HUES6 (cell line): ENCODE data around the gene KIFBP.

Source experiments
- H3K27ac ChIP-seq: 2 replicates; pipeline ENCODE4 v1.7.0; 2013; ENCODE audit warnings: low read depth, mild to moderate bottlenecking, low read length, inconsistent platforms
- H3K27me3 ChIP-seq: 2 replicates; pipeline ENCODE4 v1.6.1; 2013; ENCODE audit warnings: low read length; ENCODE audit not compliant: control insufficient read depth, insufficient read depth
- H3K36me3 ChIP-seq: 2 replicates; pipeline ENCODE4 v1.6.1; 2013; ENCODE audit warnings: low read length; ENCODE audit not compliant: control insufficient read depth, insufficient read depth
- H3K4me1 ChIP-seq: 2 replicates; pipeline ENCODE4 v1.6.1; 2013; ENCODE audit warnings: low read length; ENCODE audit not compliant: control insufficient read depth, insufficient read depth
- H3K4me3 ChIP-seq: 2 replicates; pipeline ENCODE4 v1.5.1; 2013; ENCODE audit warnings: low read depth, low read length
- H3K9ac ChIP-seq: one replicate; pipeline ENCODE4 v1.6.1; 2013; ENCODE audit warnings: mild to moderate bottlenecking, low read length
- H3K9me3 ChIP-seq: 2 replicates; pipeline ENCODE4 v1.6.1; 2013; ENCODE audit warnings: low read depth, low read length; ENCODE audit not compliant: control insufficient read depth, insufficient read depth

Gene KIFBP

DNA sequence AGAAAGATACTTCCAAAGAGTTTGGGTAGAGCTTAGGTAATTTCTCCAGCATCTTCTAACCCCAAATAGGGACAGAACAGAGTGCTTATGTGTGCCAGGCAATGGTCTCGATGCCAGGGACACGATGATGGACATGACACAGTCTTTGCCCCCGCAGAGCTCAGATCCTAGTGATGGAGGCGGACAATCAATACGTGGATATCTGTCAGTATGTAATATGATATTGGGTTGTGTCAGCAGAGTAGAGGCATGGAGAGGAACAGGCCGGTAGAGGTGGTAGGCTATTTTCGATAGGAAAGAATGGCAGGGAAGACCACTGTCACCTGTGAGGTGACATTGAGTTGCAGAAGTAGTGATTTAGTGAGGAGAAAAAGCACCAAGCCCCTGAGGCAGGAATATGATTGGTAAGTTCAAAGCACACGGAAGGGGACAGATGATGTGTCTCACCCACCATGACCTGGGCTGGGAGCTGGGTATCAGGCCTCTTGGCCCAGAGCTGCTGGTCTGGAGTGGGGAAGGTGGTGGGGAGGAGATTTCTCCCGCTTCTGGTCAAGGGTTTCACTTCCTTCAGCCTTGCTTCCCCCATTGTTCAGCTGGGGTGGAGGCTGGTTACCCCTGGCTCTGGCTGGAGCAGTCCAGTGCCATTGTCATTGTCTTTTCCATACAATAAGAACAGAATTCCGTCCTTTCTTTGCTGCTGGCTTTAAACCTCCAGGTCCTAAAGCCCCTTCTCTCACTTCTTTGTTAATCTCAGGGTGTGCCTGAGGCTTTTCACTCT is 63.3 kb downstream of the KIFBP start:
- Histone ChIP-seq H3K27me3 (no peaks in the 10 kb centered on the region), H3K36me3 (no peaks in the 10 kb centered on the region), H3K27ac (no peak overlapping the region), H3K4me1 (peaks cover 6% of the 10 kb centered on the region; the same call in 1 of the 2 replicates), H3K9me3 (no peaks in the 10 kb centered on the region), H3K4me3 (no peak overlapping the region), H3K9ac (no peak overlapping the region)

DNA sequence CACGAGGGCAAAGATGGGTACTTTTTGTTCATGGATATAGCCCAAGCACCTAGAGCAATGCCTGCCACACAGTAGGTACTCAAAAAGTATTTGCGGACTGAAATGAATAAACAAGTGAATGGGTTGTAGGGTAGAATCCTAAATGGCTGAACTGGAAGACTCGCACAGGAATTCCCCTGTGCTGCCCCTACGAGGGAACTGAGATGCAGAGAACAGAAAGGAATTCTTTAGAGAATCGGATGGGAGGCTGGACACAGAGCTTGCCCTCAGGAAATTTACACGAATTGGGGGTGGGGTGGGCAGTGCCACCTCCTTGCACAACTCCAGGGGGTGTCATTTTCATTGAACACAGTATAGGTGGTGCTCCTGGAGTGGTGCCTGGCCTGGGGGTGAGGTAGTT is 64.1 kb downstream of the KIFBP start:
- Histone ChIP-seq H3K27ac (no peak overlapping the region), H3K4me1 (peaks cover 12% of the 10 kb centered on the region)

DNA sequence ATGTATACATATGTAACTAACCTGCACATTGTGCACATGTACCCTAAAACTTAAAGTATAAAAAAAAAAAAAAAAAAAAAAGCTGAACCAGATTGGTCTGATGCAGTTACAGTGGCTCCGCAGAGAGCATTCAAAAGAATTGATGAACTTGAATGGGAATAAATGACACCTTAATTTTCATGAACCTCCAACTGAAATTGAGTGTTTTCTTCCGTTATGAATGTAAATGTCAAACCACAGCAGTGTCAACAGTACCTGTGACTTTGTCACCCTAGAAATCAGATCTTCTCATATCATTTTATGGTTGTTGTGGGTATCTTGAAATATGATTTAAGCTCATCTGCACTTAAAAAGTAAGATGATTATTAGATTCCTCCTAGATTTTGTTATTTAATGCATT is 66.6 kb downstream of the KIFBP start:
- Histone ChIP-seq H3K27me3 (no peaks in the 10 kb centered on the region), H3K27ac (no peak overlapping the region), H3K36me3 (no peaks in the 10 kb centered on the region), H3K4me1 (peaks cover 13% of the 10 kb centered on the region), H3K9me3 (no peaks in the 10 kb centered on the region), H3K4me3 (no peak overlapping the region), H3K9ac (no peak overlapping the region)

More for the DNA sequence above, 64.1 kb downstream of the KIFBP start:
- H3K9me3 ChIP-seq = no peaks in the 10 kb centered on the region
- H3K4me3 ChIP-seq = no peak overlapping the region
- H3K9ac ChIP-seq = no peak overlapping the region
- H3K36me3 ChIP-seq = no peaks in the 10 kb centered on the region
- no peaks in the 10 kb centered on the region for H3K27me3 ChIP-seq

DNA sequence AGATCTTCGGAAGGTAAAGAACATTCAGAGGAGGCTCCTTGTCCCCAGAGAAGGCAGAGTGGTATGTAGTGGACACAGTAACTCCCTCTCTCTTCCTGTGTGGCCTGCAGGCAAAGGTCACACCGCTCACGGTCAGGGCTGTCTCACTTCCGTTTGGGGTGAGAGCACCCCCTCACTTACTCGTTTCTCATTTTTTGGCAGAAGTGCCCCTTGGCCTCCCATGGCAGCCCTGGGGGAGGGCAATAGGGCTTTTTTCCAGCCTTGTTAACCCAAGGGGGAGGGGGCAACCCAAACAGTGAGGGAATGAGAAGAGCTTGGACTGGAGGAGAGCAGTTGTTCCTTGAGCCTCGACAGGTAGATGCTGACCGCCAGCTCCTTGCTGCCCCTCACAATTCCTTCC is 67.5 kb downstream of the KIFBP start:
- no peak overlapping the region for H3K9ac ChIP-seq
- no peaks in the 10 kb centered on the region for H3K36me3 ChIP-seq
- H3K4me3 ChIP-seq = no peak overlapping the region
- no peaks in the 10 kb centered on the region for H3K9me3 ChIP-seq
- no peaks in the 10 kb centered on the region for H3K27me3 ChIP-seq
- H3K4me1 ChIP-seq = peaks cover 13% of the 10 kb centered on the region
- no peak overlapping the region for H3K27ac ChIP-seq

DNA sequence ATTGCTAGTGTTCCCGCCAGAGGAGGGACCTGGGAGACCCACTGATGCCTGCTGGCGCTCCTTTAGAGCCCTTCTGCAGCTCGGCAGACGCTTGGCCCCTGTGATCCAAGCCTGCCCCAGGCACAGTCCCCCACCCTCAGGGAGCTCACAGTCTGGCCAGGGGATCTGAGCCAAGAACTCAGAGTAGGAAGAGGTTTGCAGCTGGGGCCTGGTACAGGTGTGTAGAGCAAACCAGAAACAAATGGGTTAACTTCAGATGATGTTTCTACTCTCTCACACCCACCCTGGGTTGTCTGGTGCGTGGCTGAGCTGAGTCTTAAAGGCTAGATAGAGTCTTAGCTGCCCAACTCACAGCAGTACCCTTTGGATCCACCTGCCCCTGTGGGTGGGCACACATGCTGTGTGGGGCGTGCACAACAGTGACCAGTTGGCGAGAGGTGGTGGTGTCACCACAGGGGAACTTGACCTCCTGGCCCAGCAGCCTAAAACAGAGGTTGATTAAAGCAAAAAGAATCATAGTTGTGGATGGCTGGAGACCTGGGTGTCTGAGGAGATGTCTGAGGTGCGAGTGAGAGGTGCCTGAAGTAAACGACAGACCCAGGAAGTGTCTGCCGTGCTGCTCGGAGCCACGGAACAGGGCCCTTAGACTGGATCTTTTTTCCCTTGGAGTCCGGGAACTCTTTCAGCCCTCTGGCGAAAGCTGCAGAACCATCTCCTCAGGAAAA is 68.1 kb downstream of the KIFBP start:
- Histone ChIP-seq H3K36me3 (no peaks in the 10 kb centered on the region), H3K4me3 (no peak overlapping the region), H3K27me3 (no peaks in the 10 kb centered on the region), H3K9ac (no peak overlapping the region), H3K27ac (no peak overlapping the region), H3K4me1 (peaks cover 13% of the 10 kb centered on the region), H3K9me3 (no peaks in the 10 kb centered on the region)

DNA sequence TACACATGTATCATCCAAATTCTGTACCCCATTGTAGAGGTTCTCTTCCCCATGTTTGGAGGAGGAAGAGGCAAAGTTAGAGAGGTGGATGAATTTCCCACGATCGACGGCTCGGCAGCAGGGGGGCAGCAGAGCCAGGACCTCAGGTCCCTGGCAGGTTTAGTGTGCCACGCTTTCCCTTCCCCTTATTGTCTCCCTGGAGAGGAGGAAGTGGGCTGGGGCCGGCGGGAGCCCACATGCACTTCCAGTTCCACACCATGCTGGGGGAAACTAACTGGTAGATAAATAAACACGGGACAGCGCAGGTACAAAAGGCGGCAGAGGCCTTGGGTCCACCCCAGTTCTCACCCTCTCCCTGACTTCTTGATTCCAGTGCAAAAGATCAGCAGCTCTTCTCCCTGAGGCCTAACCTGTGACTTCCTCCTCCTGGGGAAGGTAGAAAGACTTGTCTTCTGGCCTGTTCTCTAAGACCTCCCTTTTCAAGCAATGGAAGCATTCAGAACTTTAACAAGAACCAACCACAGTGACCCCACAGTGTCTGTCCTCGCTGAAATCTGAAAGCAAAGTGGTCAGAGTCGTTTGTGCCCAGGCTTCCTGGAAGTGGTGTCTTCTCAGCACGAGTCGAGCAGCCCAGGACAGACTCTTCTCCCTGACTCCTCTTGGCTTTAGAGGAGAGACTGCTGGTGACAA is 68.8 kb downstream of the KIFBP start:
- peaks cover 8% of the 10 kb centered on the region for H3K4me1 ChIP-seq
- no peaks in the 10 kb centered on the region for H3K27me3 ChIP-seq
- no peaks in the 10 kb centered on the region for H3K36me3 ChIP-seq
- H3K4me3 ChIP-seq = no peak overlapping the region
- H3K27ac ChIP-seq = no peak overlapping the region
- H3K9ac ChIP-seq = no peak overlapping the region
- H3K9me3 ChIP-seq = no peaks in the 10 kb centered on the region

DNA sequence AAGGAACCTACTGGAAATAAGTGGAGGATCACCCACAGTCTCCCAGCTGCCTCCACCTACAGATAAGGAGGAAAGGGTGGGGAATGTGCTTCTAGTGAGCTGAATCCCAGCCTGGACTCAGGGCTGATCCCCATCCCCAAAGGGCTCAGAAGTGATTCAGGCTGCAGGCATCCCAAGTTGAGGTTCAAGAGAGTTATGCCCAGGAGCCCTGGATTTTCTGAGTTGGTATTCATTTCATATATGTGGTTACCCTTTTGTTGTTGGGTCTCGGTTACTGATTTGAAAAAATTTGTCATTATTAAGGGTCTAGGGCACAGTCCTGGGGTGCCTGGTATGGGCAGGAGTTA is 69.3 kb downstream of the KIFBP start:
- Histone ChIP-seq H3K4me3 (no peak overlapping the region), H3K9me3 (no peaks in the 10 kb centered on the region), H3K36me3 (no peaks in the 10 kb centered on the region), H3K27me3 (no peaks in the 10 kb centered on the region), H3K27ac (no peak overlapping the region), H3K4me1 (peaks cover 7% of the 10 kb centered on the region), H3K9ac (no peak overlapping the region)

DNA sequence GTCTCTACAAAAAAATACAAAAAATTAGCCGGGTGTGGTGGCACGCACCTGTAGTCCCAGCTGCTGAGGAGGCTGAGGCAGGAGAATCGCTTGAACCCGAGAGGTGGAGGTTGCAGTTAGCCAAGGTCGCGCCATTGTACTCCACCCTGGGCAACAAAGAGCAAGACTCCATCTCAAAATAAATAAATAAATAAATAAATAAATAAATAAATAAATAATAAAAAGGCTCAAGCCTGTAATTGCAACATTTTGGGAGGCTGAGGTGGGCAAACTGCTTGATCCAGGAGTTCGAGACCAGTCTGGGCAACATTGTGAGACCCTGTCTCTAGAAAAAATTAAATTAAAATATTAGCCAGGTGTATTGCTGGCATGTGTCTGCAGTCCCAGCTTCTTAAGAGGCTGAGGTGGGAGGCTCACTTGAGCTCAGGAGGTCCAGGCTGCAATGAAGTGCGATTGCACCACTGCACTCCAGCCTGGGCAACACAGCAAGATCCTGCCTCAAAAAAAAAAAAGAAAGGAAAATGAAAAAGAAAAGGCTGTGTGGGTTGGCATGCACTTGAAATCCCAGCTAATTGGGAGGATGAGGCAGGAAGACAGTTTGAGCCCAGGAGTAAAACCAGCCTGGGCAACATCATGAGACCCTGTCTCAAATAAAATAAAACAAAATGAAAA is 71.7 kb downstream of the KIFBP start:
- no peak overlapping the region for H3K4me3 ChIP-seq
- no peaks in the 10 kb centered on the region for H3K36me3 ChIP-seq
- H3K4me1 ChIP-seq = peaks cover 7% of the 10 kb centered on the region; the same call in 1 of the 2 replicates
- H3K27ac ChIP-seq = no peak overlapping the region
- H3K9ac ChIP-seq = no peak overlapping the region
- no peaks in the 10 kb centered on the region for H3K27me3 ChIP-seq
- H3K9me3 ChIP-seq = no peaks in the 10 kb centered on the region

DNA sequence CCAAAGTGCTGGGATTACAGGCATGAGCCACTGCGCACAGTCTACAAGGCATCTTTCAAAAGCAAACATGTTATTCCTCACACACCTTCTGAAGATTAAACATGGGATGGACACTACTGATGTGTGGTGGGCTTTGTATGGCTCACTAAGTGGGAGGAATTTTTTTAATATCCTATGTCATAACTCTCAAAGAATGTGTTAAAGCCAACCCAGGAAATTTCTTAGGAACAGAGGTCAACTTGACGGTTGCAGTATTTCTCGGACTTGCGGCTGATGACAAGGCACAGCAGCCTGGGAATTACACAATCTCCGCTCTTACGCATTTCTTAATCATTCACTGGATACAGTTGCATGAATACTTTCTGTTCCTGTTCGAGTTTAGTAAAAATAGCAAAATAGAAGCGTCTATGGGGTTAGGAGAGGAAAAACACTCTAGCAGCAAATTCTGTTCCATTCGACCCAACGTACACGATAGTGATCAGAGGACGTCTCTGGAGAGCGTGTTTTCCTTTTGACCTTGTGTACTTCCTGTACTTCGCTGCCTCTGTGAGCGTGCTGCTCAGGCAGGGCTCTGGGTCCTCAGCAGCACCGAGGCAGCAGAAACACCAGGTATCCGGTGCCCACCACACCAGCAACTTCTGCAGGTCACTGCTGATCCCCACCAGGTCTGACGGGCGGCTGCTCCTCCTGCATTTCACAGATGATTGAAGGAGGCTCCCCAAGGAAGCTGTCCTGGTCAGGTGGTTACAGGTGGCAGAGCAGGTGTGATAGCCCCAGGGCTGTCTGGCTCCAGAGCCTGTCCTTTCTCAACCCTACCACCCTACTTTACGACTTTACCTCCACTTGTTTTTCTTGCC is 72.9 kb downstream of the KIFBP start:
- H3K9ac ChIP-seq = no peak overlapping the region
- no peaks in the 10 kb centered on the region for H3K36me3 ChIP-seq
- no peaks in the 10 kb centered on the region for H3K9me3 ChIP-seq
- no peak overlapping the region for H3K27ac ChIP-seq
- peaks cover 7% of the 10 kb centered on the region; the same call in 1 of the 2 replicates for H3K4me1 ChIP-seq
- H3K4me3 ChIP-seq = no peak overlapping the region
- no peaks in the 10 kb centered on the region for H3K27me3 ChIP-seq

DNA sequence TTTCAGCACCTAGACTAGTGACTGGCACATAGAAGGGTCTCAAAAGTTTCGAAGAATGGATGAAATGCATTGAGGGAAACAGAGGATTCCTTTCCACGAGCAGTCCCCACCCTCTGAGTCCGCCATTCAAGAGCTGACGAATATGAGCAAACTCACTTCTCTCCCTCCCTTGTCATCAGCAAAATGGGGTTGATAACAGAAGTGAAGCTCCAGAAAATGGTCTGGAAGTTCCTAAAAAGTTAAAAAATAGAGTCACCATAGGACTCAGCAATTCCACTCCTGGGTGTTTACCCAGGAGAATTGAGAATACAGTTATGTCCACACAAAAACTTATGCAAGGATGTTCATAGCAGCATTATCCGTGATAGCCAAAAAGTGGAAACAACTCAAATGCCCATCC is 74.3 kb downstream of the KIFBP start:
- H3K36me3 ChIP-seq = no peaks in the 10 kb centered on the region
- no peak overlapping the region for H3K4me3 ChIP-seq
- H3K27ac ChIP-seq = no peak overlapping the region
- no peak overlapping the region for H3K9ac ChIP-seq
- no peaks in the 10 kb centered on the region for H3K4me1 ChIP-seq
- no peaks in the 10 kb centered on the region for H3K9me3 ChIP-seq
- no peaks in the 10 kb centered on the region for H3K27me3 ChIP-seq
